ENCODE results near the gene MCM6. TPM values are rescaled to one million over a fixed set of nuclear protein-coding genes. Genes with fewer than 3 reads are reported as not detected.
A peak's percentile ranks its signal among the peaks of the same experiment; 100 is the strongest.

MCM6 gene
- total RNA-seq, 1 experiment from 2014 or later: 113 TPM

- H3K56ac ChIP-seq (ENCODE audit: insufficient read length, low read depth, low read length): no peak overlapping the region
- no peak overlapping the region for H4K91ac ChIP-seq (ENCODE audit: insufficient read length, low read depth, low read length)
- no peak overlapping the region for H2BK5ac ChIP-seq (ENCODE audit: insufficient read length, low read length)
- H3K9me3 Mint-ChIP-seq: no peaks in the 10 kb centered on the region
- no peaks in the 10 kb centered on the region for H4K20me1 ChIP-seq (ENCODE audit: control insufficient read depth, insufficient read depth, insufficient read length)
- no peak overlapping the region for H2BK120ac ChIP-seq (ENCODE audit: low read depth, low read length, poor library complexity, severe bottlenecking)
- H2BK12ac ChIP-seq (ENCODE audit: insufficient read length, low read depth, low read length): no peak overlapping the region
- DNase-seq: no peak
- no peak overlapping the region for H2AK5ac ChIP-seq (ENCODE audit: insufficient read length, low read length)
- H3K79me2 ChIP-seq (ENCODE audit: insufficient read depth, low read length): no peaks in the 10 kb centered on the region
- H2BK15ac ChIP-seq (ENCODE audit: low read depth, low read length): no peak overlapping the region
- H3K4me1 ChIP-seq (ENCODE audit: insufficient read depth, low read length): no peaks in the 10 kb centered on the region
- no peak overlapping the region for H3K18ac ChIP-seq (ENCODE audit: insufficient read length, low read depth, low read length)
- H4K8ac ChIP-seq (replicated peaks; ENCODE audit: insufficient read length, low read depth, low read length): no peak overlapping the region
- H3K79me1 ChIP-seq (ENCODE audit: insufficient read depth, low read depth, low read length, poor library complexity, severe bottlenecking): no peaks in the 10 kb centered on the region
- no peak overlapping the region for H3K14ac ChIP-seq (ENCODE audit: insufficient read depth, low read length)
- no peaks in the 10 kb centered on the region for H3K36me3 Mint-ChIP-seq (ENCODE audit: insufficient read depth in 1 of 3, low read depth in 3 of 3)
- H2BK20ac ChIP-seq (ENCODE audit: low read depth, low read length, poor library complexity, severe bottlenecking): no peak overlapping the region
- no peak overlapping the region for H3K4me2 ChIP-seq (ENCODE audit: insufficient read depth, insufficient read length, low read length)
- H3K9me3 ChIP-seq (ENCODE audit: control insufficient read depth, low read depth, low read length): no peaks in the 10 kb centered on the region
- no peaks in the 10 kb centered on the region for H3K23me2 ChIP-seq (ENCODE audit: insufficient read length, low read depth, low read length, poor library complexity, severe bottlenecking)
- no peak overlapping the region for H2AFZ ChIP-seq (ENCODE audit: low read length)
- no peak overlapping the region for H3K4me3 Mint-ChIP-seq
- no peak overlapping the region for H3K23ac ChIP-seq (ENCODE audit: insufficient read length, low read depth, low read length)
- H3K4ac ChIP-seq (ENCODE audit: low read depth, low read length): no peak overlapping the region
- H3K27ac ChIP-seq (ENCODE audit: insufficient read length, low read depth, low read length): no peak overlapping the region
- H3K27ac Mint-ChIP-seq: peak overlapping the region in 1 of 3 experiments; percentile 24; a peak in 1 of 7 replicates
- no peak overlapping the region for H4K5ac ChIP-seq (ENCODE audit: insufficient read length, low read depth, low read length)
- peaks cover 10 to 15% of the 10 kb centered on the region in 2 experiments for H3K4me1 Mint-ChIP-seq
- WGBS (ENCODE audit: extremely low coverage, insufficient read length, low lambda C conversion rate): no CpG with 5 or more reads among the region's 7 CpGs
- H3T11ph ChIP-seq (ENCODE audit: low read length): no peak overlapping the region
- peaks cover 2% of the 10 kb centered on the region for H3K27me3 Mint-ChIP-seq (ENCODE audit: low read depth)
- no peak; the same call in 2 of the 3 replicates for TF ChIP-seq CTCF (conservative IDR thresholded peaks at IDR 0.05)
- no peaks in the 10 kb centered on the region for H3K27me3 ChIP-seq (ENCODE audit: insufficient read depth, low read length)
- H3K9ac ChIP-seq (ENCODE audit: extremely low read depth, insufficient read length, low read length): no peak overlapping the region
Measured at GRCh38 chr2:135792401-135793150, 83.7 kb downstream of the MCM6 start.

Measured in H9 (cell line).